DOHH2 (cell line): ENCODE results near the gene TCP10L.

Experiments
- CTCF ChIP-seq: fragments of 200-600 bp; sonication (generic); IDR thresholded peaks from one replicate; pipeline ENCODE4 v1.5.1; 2014; ENCODE audit warnings: antibody characterized with exemption, mild to moderate bottlenecking, low read depth, low read length; ENCODE audit not compliant: poor library complexity, severe bottlenecking
- EZH2phosphoT487 ChIP-seq: fragments of 200-600 bp; sonication (generic); IDR thresholded peaks from 2 replicates; pipeline ENCODE4 v1.6.1; 2017; ENCODE audit warnings: borderline replicate concordance, mild to moderate bottlenecking, antibody characterized with exemption, low read length, moderate library complexity, mixed read lengths

DNA sequence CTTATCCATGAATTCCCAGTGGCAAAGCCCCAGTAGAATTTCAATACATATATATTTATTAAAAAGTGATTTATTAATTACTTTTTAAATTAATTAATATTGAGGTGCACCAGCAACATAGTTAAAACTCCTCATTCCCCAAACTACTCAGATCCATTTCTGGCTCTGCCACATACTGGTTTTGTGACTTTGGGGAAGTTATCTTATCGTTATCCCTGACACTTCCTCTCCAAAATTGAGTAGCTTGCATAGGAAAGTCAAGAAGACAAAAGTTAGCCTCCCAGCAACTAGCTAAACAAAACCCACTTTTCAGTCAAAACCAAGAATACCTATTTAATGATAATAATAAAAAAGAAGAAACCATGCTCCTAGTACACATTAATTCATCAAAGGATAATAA is 35.9 kb downstream of the TCP10L start:
- TF ChIP-seq EZH2phosphoT487 (no peak), CTCF (no peak)
